CD14-positive monocyte (primary cell): Measurements from ENCODE around the gene TRIM40. TPM values are rescaled to one million over a fixed set of nuclear protein-coding genes. Genes with fewer than 3 reads are reported as not detected.

Experiments
- DNase-seq, 3 donors: peaks; one replicate each; pipeline ENCODE4 v3.0.0-alpha.2; 2011 to 2022
- H2AFZ ChIP-seq: 2 replicates; pipeline ENCODE4 v1.6.0; 2012; ENCODE audit warnings: mild to moderate bottlenecking, low read depth, low read length, inconsistent platforms; ENCODE audit not compliant: insufficient read depth, poor library complexity, severe bottlenecking
- H3K27ac ChIP-seq, 2 donors: 1 replicate in 1 of 2; 2 replicates in 1 of 2; pipeline ENCODE4 v1.5.1; 2012 to 2013; ENCODE audit warnings: low read length in 2 of 2, control low read depth in 1 of 2, inconsistent platforms in 1 of 2, low read depth in 1 of 2, mild to moderate bottlenecking in 1 of 2
- H3K27me3 ChIP-seq, 2 donors: one replicate each; pipeline versions ENCODE4 v1.6.0 to v1.6.1; 2011 to 2013; ENCODE audit warnings: low read length in 2 of 2; ENCODE audit not compliant: control insufficient read depth in 2 of 2, insufficient read depth in 2 of 2
- H3K36me3 ChIP-seq, 2 donors: replicated peaks in 1 of 2; 1 replicate in 1 of 2; 2 replicates in 1 of 2; pipeline versions ENCODE4 v1.5.1 to v1.6.1; 2012 to 2013; ENCODE audit warnings: low read length in 2 of 2, control low read depth in 1 of 2, inconsistent platforms in 1 of 2, mild to moderate bottlenecking in 1 of 2; ENCODE audit not compliant: insufficient read depth in 2 of 2, control insufficient read depth in 1 of 2
- H3K4me1 ChIP-seq, 2 donors: 1 replicate in 1 of 2; 2 replicates in 1 of 2; pipeline versions ENCODE4 v1.5.1 to v1.6.1; 2012 to 2013; ENCODE audit warnings: low read length in 2 of 2, control low read depth in 1 of 2, inconsistent platforms in 1 of 2, mild to moderate bottlenecking in 1 of 2, moderate library complexity in 1 of 2; ENCODE audit not compliant: insufficient read depth in 2 of 2, control insufficient read depth in 1 of 2
- H3K4me2 ChIP-seq: replicated peaks from 2 replicates; pipeline ENCODE3; 2012; ENCODE audit warnings: low read length, moderate library complexity, mild to moderate bottlenecking; ENCODE audit not compliant: poor library complexity, severe bottlenecking; ENCODE audit errors: extremely low read depth
- H3K4me3 ChIP-seq, 3 experiments: fragments of 200-600 bp in 1 of 3; sonication (generic) in 1 of 3; replicated peaks in 1 of 3; 1 replicate in 2 of 3; 2 replicates in 1 of 3; pipeline ENCODE4 v1.5.1; 2011 to 2013; ENCODE audit warnings: low read length in 3 of 3, mild to moderate bottlenecking in 3 of 3, control low read depth in 2 of 3, low read depth in 2 of 3, inconsistent platforms in 1 of 3, moderate library complexity in 1 of 3
- H3K79me2 ChIP-seq: 2 replicates; pipeline ENCODE4 v1.6.0; 2012; ENCODE audit warnings: mild to moderate bottlenecking, control low read depth, inconsistent platforms, low read length, moderate library complexity; ENCODE audit not compliant: insufficient read depth
- H3K9ac ChIP-seq: 2 replicates; pipeline ENCODE4 v1.6.0; 2017; ENCODE audit warnings: low read length, mild to moderate bottlenecking; ENCODE audit not compliant: insufficient read depth, poor library complexity, severe bottlenecking
- H3K9me3 ChIP-seq, 2 donors: replicated peaks in 1 of 2; 1 replicate in 1 of 2; 2 replicates in 1 of 2; pipeline versions ENCODE4 v1.5.1 to v1.6.1; 2012 to 2013; ENCODE audit warnings: low read length in 2 of 2, control low read depth in 1 of 2; ENCODE audit not compliant: control insufficient read depth in 1 of 2, insufficient read depth in 1 of 2
- H4K20me1 ChIP-seq: 2 replicates; pipeline ENCODE4 v1.6.0; 2012; ENCODE audit warnings: mild to moderate bottlenecking, low read length, control low read depth, moderate library complexity; ENCODE audit not compliant: insufficient read depth
- H3K27ac Mint-ChIP-seq, 7 donors: one replicate each; pipeline ENCODE4 v1.8.0; 2020; ENCODE audit warnings: mild to moderate bottlenecking in 7 of 7, mixed read lengths in 7 of 7, moderate library complexity in 6 of 7, inconsistent platforms in 2 of 7
- H3K27me3 Mint-ChIP-seq, 3 donors: one replicate each; pipeline ENCODE4 v1.8.0; 2021 to 2022; ENCODE audit warnings: low read depth in 3 of 3, mild to moderate bottlenecking in 3 of 3, mixed read lengths in 3 of 3, moderate library complexity in 3 of 3, inconsistent platforms in 1 of 3
- H3K36me3 Mint-ChIP-seq, 2 donors: one replicate each; pipeline ENCODE4 v1.8.0; 2020; ENCODE audit warnings: mixed read lengths in 2 of 2, inconsistent platforms in 1 of 2, mild to moderate bottlenecking in 1 of 2
- H3K4me1 Mint-ChIP-seq: one replicate; pipeline ENCODE4 v1.8.0; 2020; ENCODE audit warnings: mild to moderate bottlenecking, mixed read lengths
- H3K4me3 Mint-ChIP-seq, 2 donors: one replicate each; pipeline ENCODE4 v1.8.0; 2020; ENCODE audit warnings: mild to moderate bottlenecking in 2 of 2, mixed read lengths in 2 of 2, moderate library complexity in 1 of 2
- H3K9me3 Mint-ChIP-seq, 7 donors: one replicate each; pipeline ENCODE4 v1.8.0; 2020 to 2022; ENCODE audit warnings: mixed read lengths in 7 of 7, mild to moderate bottlenecking in 6 of 7, moderate library complexity in 6 of 7, inconsistent platforms in 2 of 7
- CTCF ChIP-seq: fragments of 200-600 bp; IDR thresholded peaks from one replicate; pipeline ENCODE4 v1.8.0; 2022; ENCODE audit warnings: antibody characterized with exemption, mild to moderate bottlenecking
- WGBS: methylation state at CpG from one replicate; pipeline ENCODE4 v1.1.5; 2013; ENCODE audit warnings: missing lambda C conversion rate; ENCODE audit not compliant: insufficient coverage; 5-methylcytosine and 5-hydroxymethylcytosine counted together
- intact Hi-C, 2 donors: fragments of 100-400 bp; cut with micrococcal nuclease; formaldehyde crosslinking; loops; one replicate each; pipeline versions ENCODE4 v1.15.0 to v1.15.1; 2023
- polyA plus RNA-seq, 3 donors: library from polyadenylated mRNA; depleted of rRNA in 1 of 3; unstranded in 2 of 3; stranded (reverse) in 1 of 3; fragments of 300-500 nt in 2 of 3; fragments of >200 nt in 1 of 3; fragmentation: Illumina TruSeq in 2 of 3; gene quantifications; 1 replicate in 2 of 3; 2 replicates in 1 of 3; pipeline ENCODE4 v1.2.3, GENCODE V29; 2012 to 2021

TRIM40 gene
- polyA plus RNA-seq, 3 donors: not detected

GRCh38 chr6:30100585-30101443, 35.1 kb upstream of the TRIM40 start:
- Histone ChIP-seq H3K9me3 (peaks cover 0 to 7% of the 10 kb centered on the region in 2 donors), H3K9ac (no peak overlapping the region), H3K4me2 (peak overlapping the region; percentile 83), H3K27me3 (peaks cover 55 to 78% of the 10 kb centered on the region in 2 donors), H2AFZ (peak overlapping the region; percentile 93), H3K4me1 (peaks cover 34 to 38% of the 10 kb centered on the region in 2 donors), H3K27ac (no peak overlapping the region), H3K4me3 (peak overlapping the region in 1 of 3 experiments; percentile 77), H4K20me1 (no peaks in the 10 kb centered on the region), H3K36me3 (no peaks in the 10 kb centered on the region), H3K79me2 (no peaks in the 10 kb centered on the region)
- WGBS: under 1% methylated on average over 33 of the region's 47 CpGs
- peak in 1 of 3 donors; percentile 17 for DNase-seq
- TF ChIP-seq CTCF: no peak
- H3K9me3 Mint-ChIP-seq: peaks cover 0 to 28% (median 12%) of the 10 kb centered on the region in 7 donors
- H3K27me3 Mint-ChIP-seq: peaks cover 63 to 80% (median 67%) of the 10 kb centered on the region in 3 donors
- H3K4me3 Mint-ChIP-seq: peak overlapping the region; percentile 81 to 97
- H3K27ac Mint-ChIP-seq: no peak overlapping the region
- peaks cover 12 to 14% of the 10 kb centered on the region in 2 donors for H3K36me3 Mint-ChIP-seq
- H3K4me1 Mint-ChIP-seq: peaks cover 36% of the 10 kb centered on the region
- intact Hi-C loops: loop anchor here in 1 of 2 donors (5.0 kb wide), 2 partner anchors 34 to 296 kb away; partner anchors contain the start of gene PPP1R11
